Muscle of back (tissue), 11 donors: ENCODE data around the gene NPTX1. TPM values are rescaled to one million over a fixed set of nuclear protein-coding genes. Genes with fewer than 3 reads are reported as not detected.

ENCODE experiments used
- DNase-seq, 3 donors: peaks; one replicate each; pipeline versions ENCODE4 v3.0.0 to v3.0.0-alpha.2; 2013
- polyA plus RNA-seq, 10 donors: library from polyadenylated mRNA; unstranded; fragments of 120-200 nt; gene quantifications; one replicate each; pipeline ENCODE4 v1.2.1, GENCODE V29; 2013; ENCODE audit not compliant: insufficient read length in 10 of 10

Gene NPTX1
- polyA plus RNA-seq, 10 donors, result 0.12 to 0.58 (median 0.20) TPM

DNA sequence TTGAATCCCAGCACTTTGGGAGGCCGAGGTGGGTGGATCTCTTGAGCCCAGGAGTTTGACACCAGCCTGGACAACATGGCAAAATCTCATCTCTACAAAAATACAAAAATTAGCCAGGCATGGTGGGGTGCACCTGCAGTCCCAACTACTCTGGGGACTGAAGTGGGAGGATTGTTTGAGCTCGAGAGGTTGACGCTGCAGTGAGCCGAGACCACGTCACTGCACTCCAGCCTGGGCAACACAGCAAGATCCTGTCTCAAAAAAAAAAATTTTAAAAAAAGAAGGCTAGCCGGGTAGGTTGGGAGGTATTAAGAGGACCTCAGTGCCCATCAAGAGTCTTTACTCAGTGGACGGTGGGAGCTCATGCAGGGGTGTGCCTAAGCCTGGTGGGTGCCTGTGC lies 3.8 kb upstream of the NPTX1 start:
- no peak for DNase-seq

- no peak for DNase-seq
Measured at GRCh38 chr17:80479246-80479566, 2.8 kb upstream of the NPTX1 start.

DNA sequence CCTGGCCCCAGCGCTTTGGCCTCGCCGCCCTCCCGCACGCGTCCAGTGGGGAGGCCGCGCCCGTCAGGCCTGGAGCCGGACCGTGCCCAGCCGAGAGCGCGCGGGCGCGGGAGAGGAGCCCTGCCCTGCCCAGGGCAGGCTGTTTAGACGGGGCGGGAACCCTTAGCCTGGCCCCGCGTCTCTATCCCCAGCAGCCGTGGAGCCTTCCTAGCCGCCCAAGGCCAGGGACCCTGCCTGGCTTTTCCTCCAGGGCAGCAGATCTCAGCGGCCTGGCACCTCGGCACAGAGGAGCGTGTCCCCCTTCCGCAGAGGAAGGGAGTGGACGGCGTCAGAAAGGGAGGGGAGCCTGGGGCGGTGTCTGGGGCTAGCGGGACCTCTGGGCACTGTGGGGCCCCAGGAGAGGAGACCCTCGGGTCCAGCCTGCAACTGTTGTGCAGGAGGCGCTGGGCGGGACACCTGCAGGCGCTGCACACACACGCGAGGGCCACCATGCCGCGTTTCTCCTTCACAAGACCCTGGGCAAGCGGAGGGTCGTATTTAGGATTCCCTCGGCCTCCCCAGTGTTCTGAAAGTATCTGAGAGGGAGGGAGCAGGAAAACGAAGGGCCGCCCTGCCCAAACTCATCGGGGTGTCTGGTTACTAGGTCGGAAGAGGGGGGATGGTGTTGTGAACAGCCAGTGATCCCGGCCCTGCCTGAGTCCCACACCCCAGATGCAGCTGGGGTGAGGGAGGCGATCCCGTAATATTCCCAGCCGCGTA lies 2.3 kb upstream of the NPTX1 start:
- DNase-seq, result no peak

- peak in 2 of 3 donors; percentile 53 to 78 for DNase-seq
Measured at GRCh38 chr17:80477647-80478478, 1.5 kb upstream of the NPTX1 start.

DNA sequence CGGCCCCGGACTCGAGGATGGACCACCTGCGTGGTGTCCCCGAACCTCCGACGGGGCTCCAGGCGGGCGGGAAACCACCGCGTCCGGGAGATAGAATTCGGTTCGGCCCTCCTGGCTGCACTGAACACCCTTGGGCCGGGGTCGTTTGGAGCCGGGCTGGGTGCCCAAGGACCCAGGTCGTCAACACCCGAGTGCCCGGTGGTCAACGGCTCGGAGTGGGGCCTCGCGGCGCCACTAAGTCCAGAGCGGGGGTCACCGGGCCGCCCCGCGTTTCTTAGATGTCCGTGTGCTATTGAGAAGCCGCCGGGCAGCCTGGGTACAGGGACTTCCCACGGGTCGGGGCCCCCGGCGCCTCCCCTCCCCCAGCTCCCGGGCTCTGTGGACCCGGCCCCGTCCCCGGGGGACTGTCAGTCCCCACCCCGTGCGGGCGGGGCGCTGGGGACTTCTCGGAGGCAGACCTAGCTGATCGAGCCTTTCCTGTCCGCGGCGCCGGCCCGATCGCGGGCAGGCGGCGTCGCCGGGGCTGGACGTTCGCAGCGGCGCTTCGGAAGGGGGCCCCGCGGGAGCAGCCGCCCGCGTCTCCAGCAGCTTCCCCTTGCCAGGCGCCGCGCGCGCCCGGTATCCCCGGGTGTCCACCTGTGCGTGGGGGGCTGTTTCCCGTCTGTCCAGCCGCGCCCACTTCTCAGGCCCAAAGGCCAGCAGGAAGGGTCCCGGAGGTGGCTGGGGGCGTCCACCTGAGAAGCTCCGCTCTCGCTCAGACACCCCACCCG lies 655 bp upstream of the NPTX1 start:
- DNase-seq, result no peak

DNA sequence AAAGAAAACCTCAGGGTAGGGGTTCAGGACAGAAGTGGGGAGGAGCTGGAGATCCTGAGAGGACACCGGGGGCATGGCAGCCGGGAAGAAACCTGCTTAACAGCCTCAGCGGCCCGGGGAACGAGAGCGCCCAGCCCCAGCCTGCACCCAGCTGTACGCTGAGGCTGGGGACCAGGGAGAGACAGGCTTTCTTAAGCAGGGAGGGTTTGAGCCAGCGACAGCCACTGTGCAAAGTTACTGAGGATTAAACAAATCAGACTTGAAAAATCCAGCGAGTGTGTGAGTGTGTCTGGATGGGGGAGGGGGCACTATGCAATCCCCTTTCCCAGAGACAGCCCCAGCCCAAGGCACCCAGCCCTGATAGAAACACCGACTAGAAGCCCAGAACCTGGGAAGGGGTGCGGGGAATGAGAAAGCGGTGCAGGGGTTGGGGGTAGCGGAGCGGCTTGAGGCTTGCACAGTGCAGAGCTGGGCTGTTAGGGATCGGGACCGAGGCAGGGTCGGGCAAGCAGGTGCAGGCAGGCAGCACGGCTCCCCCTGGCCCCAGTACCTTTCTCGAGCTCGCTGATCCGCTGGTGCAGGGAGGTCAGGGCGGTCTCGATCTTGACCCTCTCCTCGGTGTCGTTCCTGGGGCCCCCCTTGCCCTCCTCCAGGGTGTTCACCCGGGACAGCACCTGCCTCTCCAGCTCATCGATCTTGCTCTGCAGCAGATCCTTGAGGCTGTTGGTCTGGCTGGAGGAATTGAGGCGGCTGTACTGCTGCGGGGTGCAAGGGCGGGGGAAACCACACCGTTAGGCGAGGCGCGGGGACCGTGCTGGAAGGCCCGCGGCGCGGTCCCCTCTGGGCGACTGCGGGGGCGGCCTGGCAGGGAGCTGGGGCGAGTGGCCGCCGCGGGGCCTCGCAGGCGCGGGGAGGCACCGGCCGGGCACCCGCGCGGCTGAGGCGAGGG lies 1.2 kb downstream of the NPTX1 start:
- DNase-seq, result no peak

DNA sequence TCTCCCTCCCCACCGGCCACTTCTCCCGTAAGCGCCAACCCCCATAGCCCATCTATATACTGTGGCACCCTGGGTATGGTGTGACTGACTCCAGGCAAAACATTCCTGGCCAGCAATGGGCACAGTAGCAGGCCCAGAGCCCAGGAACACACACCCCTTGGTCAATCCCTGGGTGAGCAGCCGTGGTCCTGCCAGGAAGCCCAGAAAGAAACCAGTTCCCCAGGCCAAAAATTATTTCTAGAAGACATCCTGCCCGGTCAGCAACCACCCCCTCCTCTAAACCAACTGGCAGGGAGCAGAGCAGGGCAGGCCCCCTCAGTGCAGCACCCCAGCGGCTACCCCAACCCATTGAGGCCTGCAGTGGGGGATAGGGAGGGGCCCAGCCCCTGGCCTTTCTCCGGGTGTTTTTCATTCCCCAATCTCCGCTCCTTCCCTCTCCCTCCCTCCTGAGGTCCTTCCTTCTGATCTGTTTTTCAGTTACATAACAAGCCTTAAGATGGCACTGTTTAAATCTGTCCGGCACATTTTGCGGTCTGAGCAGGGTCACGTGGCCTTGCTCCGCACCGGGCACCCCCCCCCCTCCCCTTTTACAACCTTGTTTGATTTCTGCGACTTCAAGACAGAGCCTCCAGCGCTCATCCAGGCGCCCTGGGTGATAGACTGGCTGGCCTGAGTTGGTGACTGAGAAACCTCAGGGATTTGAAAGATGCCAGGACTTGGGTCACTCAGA lies 2.0 kb downstream of the NPTX1 start:
- DNase-seq, result no peak

DNA sequence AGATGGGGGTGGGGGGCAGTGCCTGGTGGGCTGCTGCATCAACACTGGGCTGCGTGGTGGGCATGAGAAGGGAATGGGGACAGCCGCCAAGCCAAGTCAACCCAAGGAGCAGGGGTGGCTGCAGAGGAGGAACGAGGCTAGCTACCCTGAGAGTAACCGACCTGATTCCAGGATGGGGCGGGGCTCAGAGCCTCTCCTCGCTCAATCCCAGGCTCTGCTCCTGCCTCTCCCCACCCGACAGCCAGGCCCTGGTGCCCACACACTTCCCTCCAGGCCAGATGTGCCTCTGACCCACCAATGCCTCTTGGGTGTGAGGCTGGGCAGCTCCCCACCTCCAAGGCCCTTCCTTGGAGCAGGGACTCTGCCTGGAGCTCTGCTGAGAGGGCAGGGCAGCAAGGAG lies 2.7 kb downstream of the NPTX1 start:
- no peak for DNase-seq

GRCh38 chr17:80472996-80473395 lies 3.4 kb downstream of the NPTX1 start:
- DNase-seq, result no peak

DNA sequence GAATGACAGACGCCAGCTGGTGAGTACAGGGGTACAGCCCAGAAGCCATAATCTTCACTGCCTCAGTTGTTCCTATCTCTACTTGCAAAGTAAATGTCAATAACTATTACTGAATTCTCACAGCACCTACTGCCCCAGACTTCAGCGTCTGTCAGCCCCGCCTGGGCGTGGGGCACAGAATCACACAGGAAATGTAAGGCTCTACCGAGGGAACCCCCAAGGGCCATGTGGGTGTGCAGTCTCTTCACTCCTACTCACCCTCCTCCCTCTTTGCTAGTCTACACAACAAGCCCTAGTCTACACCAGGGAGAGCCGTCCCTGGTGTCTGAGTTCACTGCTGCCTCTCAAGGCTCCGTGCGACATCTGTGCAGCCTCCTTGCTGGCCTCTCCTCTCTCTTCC lies 4.5 kb downstream of the NPTX1 start:
- DNase-seq, result no peak

DNA sequence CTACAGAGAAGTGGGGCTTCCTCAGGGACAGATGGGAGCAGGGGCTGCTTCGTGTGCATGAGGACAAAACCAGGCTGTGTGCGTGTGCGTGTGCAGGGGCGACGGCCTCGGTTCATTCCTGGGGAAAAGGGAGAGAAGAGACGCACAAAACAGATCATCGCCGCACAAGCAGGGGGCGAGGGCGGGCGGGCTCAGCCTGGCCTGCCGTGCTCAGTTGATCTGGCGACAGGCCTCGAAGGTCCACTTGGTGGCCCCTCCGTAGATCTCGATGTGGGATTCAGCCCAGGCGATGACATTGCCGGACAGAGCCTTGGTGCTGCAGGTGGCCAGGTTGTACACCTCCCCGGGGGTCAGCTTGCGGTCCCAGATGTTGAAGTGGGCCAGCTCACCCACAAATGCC lies 5.8 kb downstream of the NPTX1 start:
- no peak for DNase-seq

DNA sequence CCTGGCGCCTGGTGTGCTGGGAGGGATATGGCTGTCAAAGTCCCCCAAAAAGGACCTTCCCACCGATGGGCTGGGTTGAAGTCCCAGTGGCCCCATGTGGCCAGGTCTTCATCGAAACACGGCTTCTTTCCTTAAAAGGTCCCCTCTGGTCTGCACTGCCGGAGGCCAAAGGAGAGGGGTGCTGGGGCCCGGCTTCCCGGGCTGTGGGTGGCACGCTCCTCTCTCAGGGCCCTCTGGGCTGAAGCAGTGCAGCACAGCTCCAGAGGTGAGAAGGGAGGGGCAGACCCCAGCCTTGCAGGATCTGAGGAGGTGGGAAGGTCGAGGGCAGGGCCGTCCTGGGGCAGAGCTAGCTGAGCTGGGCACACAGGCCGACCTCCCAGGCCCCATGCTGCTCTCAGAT lies 6.7 kb downstream of the NPTX1 start:
- DNase-seq, result no peak

GRCh38 chr17:80468781-80469493 lies 7.5 kb downstream of the NPTX1 start:
- DNase-seq, result no peak

DNA sequence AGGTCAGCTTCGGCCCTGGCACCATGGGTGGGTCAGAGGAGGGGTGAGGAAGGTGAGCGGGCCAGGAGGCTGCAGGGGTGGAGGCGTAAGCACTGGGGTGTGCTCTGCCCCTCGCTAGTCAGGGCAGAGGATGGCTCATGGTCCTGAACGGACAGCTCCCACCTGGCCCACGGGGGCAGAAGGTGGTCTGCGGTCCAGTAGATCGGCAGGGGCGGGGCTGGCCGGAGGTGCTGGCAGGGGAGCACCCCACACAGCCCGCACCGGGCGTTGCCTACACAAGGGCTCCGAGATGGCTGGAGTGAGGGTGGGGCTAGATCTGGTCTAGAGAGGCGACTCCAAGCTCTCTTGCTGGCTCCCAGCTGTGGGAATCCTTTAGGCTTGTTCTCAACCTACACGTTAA lies 8.2 kb downstream of the NPTX1 start:
- no peak for DNase-seq

DNA sequence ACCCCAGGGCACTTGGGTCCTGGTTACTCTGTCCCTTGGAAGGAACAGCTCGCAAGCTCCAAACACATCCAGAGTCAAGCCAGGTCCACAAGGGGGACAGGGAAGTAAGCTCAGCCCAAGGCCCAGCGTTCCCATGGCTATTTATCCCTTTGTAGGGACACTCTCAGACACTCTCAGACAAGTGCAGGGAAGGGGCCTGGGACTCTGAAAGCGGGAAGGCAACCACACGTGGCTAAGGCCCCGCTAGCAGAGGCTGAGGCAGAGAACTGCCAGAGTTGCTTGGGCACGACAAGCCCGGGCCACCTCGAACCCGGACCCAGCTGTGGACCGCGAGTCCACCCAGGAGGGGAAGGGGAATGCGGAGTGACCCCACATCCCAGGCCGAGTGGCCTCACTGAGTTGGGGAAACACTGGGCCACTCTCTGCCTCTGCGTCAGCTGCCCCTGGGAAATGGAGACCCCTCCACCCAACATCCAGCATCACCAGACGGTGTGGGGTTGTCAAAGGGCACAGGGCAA lies 10.2 kb downstream of the NPTX1 start:
- no peak for DNase-seq

GRCh38 chr17:80465327-80465974 lies 11.0 kb downstream of the NPTX1 start:
- peak; percentile 23 to 64 (median 53) for DNase-seq

DNA sequence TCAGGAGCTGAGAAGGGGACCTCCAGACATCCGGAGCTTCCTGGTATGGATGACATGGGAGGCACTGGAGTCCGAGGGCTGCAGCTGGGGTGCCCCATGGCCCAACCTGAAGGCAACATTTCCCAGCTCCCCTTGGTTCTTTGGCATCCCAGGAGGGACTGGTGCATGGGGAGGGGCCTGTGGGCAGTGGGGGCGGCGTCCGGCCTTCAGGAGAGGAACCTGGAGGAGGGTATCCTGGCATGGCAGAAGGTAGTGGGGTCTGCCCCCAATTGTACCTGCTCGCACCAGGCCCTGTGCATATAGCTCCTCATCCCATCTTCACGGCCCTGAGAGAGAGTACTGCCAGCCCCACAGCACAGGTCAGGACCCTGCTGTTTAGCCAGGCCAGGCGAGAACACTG lies 11.9 kb downstream of the NPTX1 start:
- no peak for DNase-seq

GRCh38 chr17:80463784-80464400 lies 12.5 kb downstream of the NPTX1 start:
- DNase-seq, result no peak
